Transverse colon (tissue), 3 donors: ENCODE data around the gene SPEM2.

Experiments
- EP300 ChIP-seq: sonication (generic); formaldehyde crosslinking; IDR thresholded peaks from one replicate; pipeline ENCODE4 v1.6.1; 2017; ENCODE audit warnings: antibody characterized with exemption, low read depth
- TF ChIP-seq, protein P1 (sequence below), 5 experiments: fragments of 200-600 bp in 3 of 5; fragments of 450-650 bp in 2 of 5; sonication (generic) in 3 of 5; IDR thresholded peaks; 1 replicate in 2 of 5; 2 replicates in 3 of 5; pipeline ENCODE4 v1.5.1; 2016 to 2017; ENCODE audit warnings: antibody characterized with exemption in 5 of 5, inconsistent platforms in 3 of 5, mild to moderate bottlenecking in 2 of 5, moderate library complexity in 1 of 5

- TF ChIP-seq, protein P1, sequence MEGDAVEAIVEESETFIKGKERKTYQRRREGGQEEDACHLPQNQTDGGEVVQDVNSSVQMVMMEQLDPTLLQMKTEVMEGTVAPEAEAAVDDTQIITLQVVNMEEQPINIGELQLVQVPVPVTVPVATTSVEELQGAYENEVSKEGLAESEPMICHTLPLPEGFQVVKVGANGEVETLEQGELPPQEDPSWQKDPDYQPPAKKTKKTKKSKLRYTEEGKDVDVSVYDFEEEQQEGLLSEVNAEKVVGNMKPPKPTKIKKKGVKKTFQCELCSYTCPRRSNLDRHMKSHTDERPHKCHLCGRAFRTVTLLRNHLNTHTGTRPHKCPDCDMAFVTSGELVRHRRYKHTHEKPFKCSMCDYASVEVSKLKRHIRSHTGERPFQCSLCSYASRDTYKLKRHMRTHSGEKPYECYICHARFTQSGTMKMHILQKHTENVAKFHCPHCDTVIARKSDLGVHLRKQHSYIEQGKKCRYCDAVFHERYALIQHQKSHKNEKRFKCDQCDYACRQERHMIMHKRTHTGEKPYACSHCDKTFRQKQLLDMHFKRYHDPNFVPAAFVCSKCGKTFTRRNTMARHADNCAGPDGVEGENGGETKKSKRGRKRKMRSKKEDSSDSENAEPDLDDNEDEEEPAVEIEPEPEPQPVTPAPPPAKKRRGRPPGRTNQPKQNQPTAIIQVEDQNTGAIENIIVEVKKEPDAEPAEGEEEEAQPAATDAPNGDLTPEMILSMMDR (IDR thresholded peaks at IDR 0.05), result no peak
- TF ChIP-seq EP300, result no peak
Measured at GRCh38 chr17:7411427-7411750, 14.0 kb upstream of the SPEM2 start.
